K562 (cell line): ENCODE measurements around the gene PDK1. TPM values are rescaled to one million over a fixed set of nuclear protein-coding genes. Genes with fewer than 3 reads are reported as not detected.

Experiments used
- BCL6 ChIP-seq: fragments of 250-450 bp; sonication (Bioruptor Pico); IDR thresholded peaks from 2 replicates; pipeline ENCODE4 v1.4.0; 2020
- DNMT1 ChIP-seq: fragments of 450-650 bp; IDR thresholded peaks from 2 replicates; pipeline ENCODE4 v1.6.1; 2016; ENCODE audit warnings: antibody characterized with exemption, mild to moderate bottlenecking
- GATA2 ChIP-seq: sonication (generic); formaldehyde crosslinking; IDR thresholded peaks from 2 replicates; pipeline ENCODE4 v1.4.0; 2020; ENCODE audit warnings: mild to moderate bottlenecking, missing genetic modification reagents
- POLR2A ChIP-seq: fragments of 450-650 bp; conservative IDR thresholded peaks from 2 replicates; pipeline ENCODE4 v1.6.1; 2016
- SRSF3 ChIP-seq: fragments of 200-400 bp; formaldehyde crosslinking; IDR thresholded peaks from 2 replicates; pipeline ENCODE4 v1.6.1; 2016; ENCODE audit warnings: mild to moderate bottlenecking, low read length, moderate library complexity; ENCODE audit not compliant: insufficient read depth
- ZNF134 ChIP-seq: fragments of 250-450 bp; sonication (Bioruptor Pico); conservative IDR thresholded peaks from 2 replicates; pipeline ENCODE4 v1.4.0; 2020
- ZNF212 ChIP-seq: fragments of 450-650 bp; formaldehyde crosslinking; IDR thresholded peaks from 2 replicates; pipeline ENCODE4 v1.4.0; 2020; ENCODE audit warnings: mild to moderate bottlenecking
- polyA plus RNA-seq, 8 experiments: library from polyadenylated mRNA; depleted of rRNA in 4 of 8; stranded (reverse) in 5 of 8; unstranded in 3 of 8; fragments of >200 nt; fragmentation: Nextera tagmentation in 2 of 8; fragmentation: Illumina TruSeq in 1 of 8; extraction: Ambion mirVana in 2 of 8; extraction: Trizol in 1 of 8; gene quantifications; 2 replicates each; pipeline versions ENCODE4 v1.2.1 to v1.2.3, GENCODE V29; 2011 to 2014; ENCODE audit warnings: inconsistent platforms in 1 of 8, missing spikeins in 1 of 8
- total RNA-seq, 7 experiments: library from RNA; depleted of rRNA in 6 of 7; stranded (reverse); fragments of >200 nt in 6 of 7; fragmentation: Illumina TruSeq in 2 of 7; extraction: Trizol in 2 of 7; gene quantifications; 2 replicates each; pipeline versions ENCODE4 v1.2.1 to v1.2.3, GENCODE V29; 2011 to 2021; ENCODE audit warnings: low replicate concordance in 1 of 7
- TF ChIP-seq, protein P1 (sequence below): fragments of 200-800 bp; sonication (Bioruptor generic); IDR thresholded peaks from 2 replicates; pipeline ENCODE4 v1.6.1; 2017; ENCODE audit warnings: missing genetic modification characterization, missing compliant biosample characterization
- TF ChIP-seq, protein P2 (sequence below): fragments of 250-450 bp; sonication (Bioruptor Pico); IDR thresholded peaks from 2 replicates; pipeline ENCODE4 v1.5.1; 2021; ENCODE audit warnings: mild to moderate bottlenecking
- TF ChIP-seq, protein P3 (sequence below): fragments of 250-450 bp; sonication (Bioruptor Pico); IDR thresholded peaks from 2 replicates; pipeline ENCODE4 v1.5.0; 2021

Gene PDK1
- total and polyA plus RNA-seq, 9 of the 15 experiments (the other 6 are each of a cell fraction or from before 2014, with no cell fraction given), result 3.5 to 176 (median 13.9) TPM

DNA sequence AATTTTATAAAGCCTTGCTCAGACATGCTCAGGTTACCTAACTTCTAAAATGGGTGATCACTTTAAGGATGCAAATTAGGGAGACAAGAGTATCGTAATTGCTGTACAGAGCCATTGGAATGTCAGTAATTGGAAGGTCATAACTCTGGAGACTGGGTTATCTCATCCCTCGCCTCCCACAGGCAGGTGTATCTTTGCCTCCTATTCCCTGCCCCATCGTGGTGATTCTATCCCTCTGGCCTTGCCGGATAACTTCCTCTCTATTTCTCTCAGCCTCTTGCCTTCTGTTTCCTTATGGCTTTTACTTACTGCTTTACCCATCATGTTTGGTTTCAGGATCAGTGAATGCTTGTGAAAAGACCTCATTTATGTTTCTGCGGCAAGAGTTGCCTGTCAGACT is 2.5 kb downstream of the PDK1 start (continued):
- 0 out of 2 replicates have a peak, but pooled peaks have one; percentile 10 for TF ChIP-seq GATA2 (CRISPR knock-in tag)
- no peak for TF ChIP-seq ZNF212 (CRISPR knock-in tag)
- TF ChIP-seq DNMT1, result no peak
- TF ChIP-seq, protein P1, sequence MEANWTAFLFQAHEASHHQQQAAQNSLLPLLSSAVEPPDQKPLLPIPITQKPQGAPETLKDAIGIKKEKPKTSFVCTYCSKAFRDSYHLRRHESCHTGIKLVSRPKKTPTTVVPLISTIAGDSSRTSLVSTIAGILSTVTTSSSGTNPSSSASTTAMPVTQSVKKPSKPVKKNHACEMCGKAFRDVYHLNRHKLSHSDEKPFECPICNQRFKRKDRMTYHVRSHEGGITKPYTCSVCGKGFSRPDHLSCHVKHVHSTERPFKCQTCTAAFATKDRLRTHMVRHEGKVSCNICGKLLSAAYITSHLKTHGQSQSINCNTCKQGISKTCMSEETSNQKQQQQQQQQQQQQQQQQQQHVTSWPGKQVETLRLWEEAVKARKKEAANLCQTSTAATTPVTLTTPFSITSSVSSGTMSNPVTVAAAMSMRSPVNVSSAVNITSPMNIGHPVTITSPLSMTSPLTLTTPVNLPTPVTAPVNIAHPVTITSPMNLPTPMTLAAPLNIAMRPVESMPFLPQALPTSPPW (CRISPR knock-in tag), result no peak
- TF ChIP-seq SRSF3, result no peak
- TF ChIP-seq POLR2A, result no peak
- no peak for TF ChIP-seq ZNF134
- TF ChIP-seq BCL6 (CRISPR knock-in tag), result no peak
- TF ChIP-seq, protein P2, sequence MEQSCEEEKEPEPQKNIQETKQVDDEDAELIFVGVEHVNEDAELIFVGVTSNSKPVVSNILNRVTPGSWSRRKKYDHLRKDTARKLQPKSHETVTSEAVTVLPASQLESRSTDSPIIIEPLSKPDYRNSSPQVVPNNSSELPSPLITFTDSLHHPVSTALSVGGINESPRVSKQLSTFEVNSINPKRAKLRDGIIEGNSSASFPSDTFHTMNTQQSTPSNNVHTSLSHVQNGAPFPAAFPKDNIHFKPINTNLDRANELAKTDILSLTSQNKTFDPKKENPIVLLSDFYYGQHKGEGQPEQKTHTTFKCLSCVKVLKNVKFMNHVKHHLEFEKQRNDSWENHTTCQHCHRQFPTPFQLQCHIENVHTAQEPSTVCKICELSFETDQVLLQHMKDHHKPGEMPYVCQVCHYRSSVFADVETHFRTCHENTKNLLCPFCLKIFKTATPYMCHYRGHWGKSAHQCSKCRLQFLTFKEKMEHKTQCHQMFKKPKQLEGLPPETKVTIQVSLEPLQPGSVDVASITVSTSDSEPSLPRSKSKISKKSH (CRISPR knock-in tag), result no peak
- TF ChIP-seq, protein P3, sequence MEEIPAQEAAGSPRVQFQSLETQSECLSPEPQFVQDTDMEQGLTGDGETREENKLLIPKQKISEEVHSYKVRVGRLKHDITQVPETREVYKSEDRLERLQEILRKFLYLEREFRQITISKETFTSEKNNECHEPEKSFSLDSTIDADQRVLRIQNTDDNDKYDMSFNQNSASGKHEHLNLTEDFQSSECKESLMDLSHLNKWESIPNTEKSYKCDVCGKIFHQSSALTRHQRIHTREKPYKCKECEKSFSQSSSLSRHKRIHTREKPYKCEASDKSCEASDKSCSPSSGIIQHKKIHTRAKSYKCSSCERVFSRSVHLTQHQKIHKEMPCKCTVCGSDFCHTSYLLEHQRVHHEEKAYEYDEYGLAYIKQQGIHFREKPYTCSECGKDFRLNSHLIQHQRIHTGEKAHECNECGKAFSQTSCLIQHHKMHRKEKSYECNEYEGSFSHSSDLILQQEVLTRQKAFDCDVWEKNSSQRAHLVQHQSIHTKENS (CRISPR knock-in tag), result no peak
- TF ChIP-seq, all 486 proteins: peak for 5
